Ecto neural progenitor cell (in vitro differentiated cells): ENCODE results near the gene BTN2A1.

Experiments used
- DNase-seq: peaks from one replicate; pipeline ENCODE4 v3.0.0-alpha.2; 2018; ENCODE audit warnings: low spot score

BTN2A1 gene

GRCh38 chr6:26468829-26469228 is 11.1 kb downstream of the BTN2A1 start:
- DNase-seq, result no peak

- no peak for DNase-seq
Observed at GRCh38 chr6:26470643-26471042, 12.9 kb downstream of the BTN2A1 start.

GRCh38 chr6:26471970-26472369 is 14.2 kb downstream of the BTN2A1 start:
- no peak for DNase-seq

GRCh38 chr6:26472549-26473290 is 15.0 kb downstream of the BTN2A1 start:
- DNase-seq, result no peak

- no peak for DNase-seq
Observed at GRCh38 chr6:26473429-26473757, 15.6 kb downstream of the BTN2A1 start.

- peak; percentile 62 for DNase-seq
Observed at GRCh38 chr6:26473758-26474438, 16.1 kb downstream of the BTN2A1 start.

GRCh38 chr6:26474439-26474881 is 16.7 kb downstream of the BTN2A1 start:
- DNase-seq, result no peak

GRCh38 chr6:26475823-26476729 is 18.3 kb downstream of the BTN2A1 start:
- DNase-seq, result no peak

- no peak for DNase-seq
Observed at GRCh38 chr6:26476896-26477295, 19.1 kb downstream of the BTN2A1 start.

- DNase-seq, result no peak
Observed at GRCh38 chr6:26477426-26477825, 19.7 kb downstream of the BTN2A1 start.

- no peak for DNase-seq
Observed at GRCh38 chr6:26478100-26478984, 20.6 kb downstream of the BTN2A1 start.

GRCh38 chr6:26478985-26479278 is 21.2 kb downstream of the BTN2A1 start:
- DNase-seq, result no peak

GRCh38 chr6:26482338-26482737 is 24.6 kb downstream of the BTN2A1 start:
- DNase-seq, result no peak

GRCh38 chr6:26483727-26484126 is 26.0 kb downstream of the BTN2A1 start:
- DNase-seq, result no peak

- DNase-seq, result no peak
Observed at GRCh38 chr6:26484161-26484560, 26.4 kb downstream of the BTN2A1 start.

GRCh38 chr6:26485112-26485780 is 27.5 kb downstream of the BTN2A1 start:
- no peak for DNase-seq

GRCh38 chr6:26486358-26486757 is 28.6 kb downstream of the BTN2A1 start:
- no peak for DNase-seq

- no peak for DNase-seq
Observed at GRCh38 chr6:26487466-26487865, 29.7 kb downstream of the BTN2A1 start.

- DNase-seq, result no peak
Observed at GRCh38 chr6:26489996-26490964, 32.5 kb downstream of the BTN2A1 start.

- no peak for DNase-seq
Observed at GRCh38 chr6:26491604-26492003, 33.8 kb downstream of the BTN2A1 start.
